Osteocyte (in vitro differentiated cells): ENCODE results near the gene NYAP2. TPM values are rescaled to one million over a fixed set of nuclear protein-coding genes. Genes with fewer than 3 reads are reported as not detected.

ENCODE experiments used
- DNase-seq: peaks from one replicate; pipeline ENCODE4 v3.0.0; 2021; ENCODE audit warnings: mixed read lengths; ENCODE audit not compliant: unreplicated experiment; ENCODE audit errors: extremely low spot score
- H3K27ac Mint-ChIP-seq: one replicate; pipeline ENCODE4 v1.8.0; 2021; ENCODE audit warnings: mild to moderate bottlenecking, mixed read lengths; ENCODE audit not compliant: unreplicated experiment
- H3K27me3 Mint-ChIP-seq: one replicate; pipeline ENCODE4 v1.8.0; 2021; ENCODE audit warnings: mixed read lengths; ENCODE audit not compliant: unreplicated experiment
- H3K36me3 Mint-ChIP-seq: one replicate; pipeline ENCODE4 v1.8.0; 2021; ENCODE audit warnings: mixed read lengths; ENCODE audit not compliant: unreplicated experiment
- H3K4me1 Mint-ChIP-seq: one replicate; pipeline ENCODE4 v1.8.0; 2021; ENCODE audit warnings: mixed read lengths; ENCODE audit not compliant: unreplicated experiment
- H3K4me3 Mint-ChIP-seq: one replicate; pipeline ENCODE4 v1.8.0; 2021; ENCODE audit warnings: mild to moderate bottlenecking, moderate library complexity, mixed read lengths; ENCODE audit not compliant: unreplicated experiment
- H3K9me3 Mint-ChIP-seq: one replicate; pipeline ENCODE4 v1.8.0; 2021; ENCODE audit warnings: mixed read lengths; ENCODE audit not compliant: unreplicated experiment
- total RNA-seq: library from RNA; stranded (reverse); gene quantifications from 2 replicates; pipeline ENCODE4 v1.2.1, GENCODE V29; 2021
- TF ChIP-seq, protein P1 (sequence below): fragments of 200-600 bp; sonication (generic); IDR thresholded peaks from 2 replicates; pipeline ENCODE4 v1.5.0; 2021; ENCODE audit warnings: antibody characterized with exemption, mild to moderate bottlenecking, moderate library complexity

The NYAP2 gene
- total RNA-seq, 1 donor from 2014 or later: not detected

DNA sequence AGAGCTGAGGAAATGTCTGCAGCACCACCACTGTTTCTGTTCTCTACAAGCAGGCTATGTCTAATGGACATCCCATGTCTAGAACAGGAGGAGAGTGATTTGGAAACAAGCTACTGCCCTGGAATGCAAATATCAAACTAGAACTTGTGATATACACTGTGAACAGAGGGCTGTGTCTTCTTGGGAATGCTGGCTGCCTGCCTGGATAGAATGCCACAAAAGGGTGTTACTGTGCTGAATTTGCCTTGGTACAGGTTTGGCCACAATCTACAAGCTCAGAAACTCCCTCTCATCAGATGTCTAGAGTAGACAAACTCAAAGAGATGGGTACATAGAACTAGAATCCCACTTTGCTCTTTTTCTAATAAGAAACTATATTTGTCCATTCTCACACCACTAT is 170.5 kb downstream of the NYAP2 start:
- no peak overlapping the region for H3K27ac Mint-ChIP-seq
- H3K9me3 Mint-ChIP-seq: peaks cover 5% of the 10 kb centered on the region
- DNase-seq: no peak
- TF ChIP-seq, protein P1, sequence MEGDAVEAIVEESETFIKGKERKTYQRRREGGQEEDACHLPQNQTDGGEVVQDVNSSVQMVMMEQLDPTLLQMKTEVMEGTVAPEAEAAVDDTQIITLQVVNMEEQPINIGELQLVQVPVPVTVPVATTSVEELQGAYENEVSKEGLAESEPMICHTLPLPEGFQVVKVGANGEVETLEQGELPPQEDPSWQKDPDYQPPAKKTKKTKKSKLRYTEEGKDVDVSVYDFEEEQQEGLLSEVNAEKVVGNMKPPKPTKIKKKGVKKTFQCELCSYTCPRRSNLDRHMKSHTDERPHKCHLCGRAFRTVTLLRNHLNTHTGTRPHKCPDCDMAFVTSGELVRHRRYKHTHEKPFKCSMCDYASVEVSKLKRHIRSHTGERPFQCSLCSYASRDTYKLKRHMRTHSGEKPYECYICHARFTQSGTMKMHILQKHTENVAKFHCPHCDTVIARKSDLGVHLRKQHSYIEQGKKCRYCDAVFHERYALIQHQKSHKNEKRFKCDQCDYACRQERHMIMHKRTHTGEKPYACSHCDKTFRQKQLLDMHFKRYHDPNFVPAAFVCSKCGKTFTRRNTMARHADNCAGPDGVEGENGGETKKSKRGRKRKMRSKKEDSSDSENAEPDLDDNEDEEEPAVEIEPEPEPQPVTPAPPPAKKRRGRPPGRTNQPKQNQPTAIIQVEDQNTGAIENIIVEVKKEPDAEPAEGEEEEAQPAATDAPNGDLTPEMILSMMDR: no peak
- H3K4me1 Mint-ChIP-seq: peaks cover 5% of the 10 kb centered on the region
- peaks cover 8% of the 10 kb centered on the region for H3K27me3 Mint-ChIP-seq
- no peaks in the 10 kb centered on the region for H3K36me3 Mint-ChIP-seq
- no peak overlapping the region for H3K4me3 Mint-ChIP-seq

- peaks cover 5% of the 10 kb centered on the region for H3K4me1 Mint-ChIP-seq
- H3K36me3 Mint-ChIP-seq: no peaks in the 10 kb centered on the region
- DNase-seq: no peak
- H3K4me3 Mint-ChIP-seq: no peak overlapping the region
- H3K9me3 Mint-ChIP-seq: peaks cover 5% of the 10 kb centered on the region
- H3K27me3 Mint-ChIP-seq: peaks cover 5% of the 10 kb centered on the region
- TF ChIP-seq, protein P1: no peak
- H3K27ac Mint-ChIP-seq: no peak overlapping the region
These were observed 174.1 kb downstream of the NYAP2 start for GRCh38 chr2:225573603-225574002.

GRCh38 chr2:225574582-225575138 is 175.2 kb downstream of the NYAP2 start:
- no peak for DNase-seq
- H3K4me1 Mint-ChIP-seq: peaks cover 5% of the 10 kb centered on the region
- H3K36me3 Mint-ChIP-seq: no peaks in the 10 kb centered on the region
- H3K4me3 Mint-ChIP-seq: no peak overlapping the region
- H3K27me3 Mint-ChIP-seq: peaks cover 2% of the 10 kb centered on the region
- no peak overlapping the region for H3K27ac Mint-ChIP-seq
- TF ChIP-seq, protein P1: no peak
- peaks cover 5% of the 10 kb centered on the region for H3K9me3 Mint-ChIP-seq

GRCh38 chr2:225581135-225581534 is 181.6 kb downstream of the NYAP2 start:
- H3K4me1 Mint-ChIP-seq: no peaks in the 10 kb centered on the region
- TF ChIP-seq, protein P1: no peak

GRCh38 chr2:225581906-225582305 is 182.4 kb downstream of the NYAP2 start:
- TF ChIP-seq, protein P1: no peak
- Mint-ChIP-seq H3K27ac (no peak overlapping the region), H3K9me3 (no peaks in the 10 kb centered on the region), H3K4me1 (no peaks in the 10 kb centered on the region), H3K4me3 (no peak overlapping the region), H3K27me3 (peaks cover 10% of the 10 kb centered on the region), H3K36me3 (no peaks in the 10 kb centered on the region)
- no peak for DNase-seq

More at GRCh38 chr2:225581135-225581534, 181.6 kb downstream of the NYAP2 start:
- Mint-ChIP-seq H3K4me3 (no peak overlapping the region), H3K27me3 (peaks cover 9% of the 10 kb centered on the region), H3K27ac (no peak overlapping the region), H3K36me3 (no peaks in the 10 kb centered on the region), H3K9me3 (no peaks in the 10 kb centered on the region)
- no peak for DNase-seq
